GM15510 (cell line): ENCODE data around the gene CCR4.

Experiments
- POLR2A ChIP-seq: IDR thresholded peaks from 3 replicates; pipeline ENCODE4 v1.6.1; 2011; ENCODE audit warnings: borderline replicate concordance; ENCODE audit not compliant: insufficient read length; ENCODE audit errors: extremely low read depth

Gene CCR4

GRCh38 chr3:33003308-33003707, 51.9 kb downstream of the CCR4 start:
- TF ChIP-seq POLR2A, result no peak

- TF ChIP-seq POLR2A, result no peak
These were observed 52.8 kb downstream of the CCR4 start for GRCh38 chr3:33004205-33004604.

DNA sequence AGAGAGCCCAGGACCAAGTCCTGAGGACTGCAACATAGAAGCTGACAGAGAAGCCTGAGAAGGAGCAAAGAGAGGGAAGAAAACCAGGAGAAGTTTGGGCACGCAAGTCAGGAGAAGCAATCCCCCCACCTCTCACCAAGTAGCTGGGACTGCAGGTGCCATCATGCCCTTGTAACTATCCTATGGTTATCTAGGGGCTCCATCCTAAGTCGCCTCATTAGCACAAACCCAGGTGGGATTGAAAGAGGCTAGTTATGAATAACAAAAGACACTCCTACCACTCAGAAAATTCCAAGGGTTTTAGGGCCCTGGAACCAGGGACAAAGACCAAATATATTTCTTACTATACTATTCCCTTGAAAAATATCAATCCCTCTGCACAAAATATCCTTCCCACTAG, 53.5 kb downstream of the CCR4 start:
- no peak for TF ChIP-seq POLR2A
